Fibroblast of lung (primary cell): ENCODE results near the gene THPO. TPM values are rescaled to one million over a fixed set of nuclear protein-coding genes. Genes with fewer than 3 reads are reported as not detected.

Source experiments
- DNase-seq, 2 donors: peaks; one replicate each; pipeline versions ENCODE4 v3.0.0 to v3.0.0-alpha.2; 2010; ENCODE audit warnings: low read depth in 2 of 2
- H2AFZ ChIP-seq: 2 replicates; pipeline ENCODE4 v1.5.1; 2012; ENCODE audit warnings: low read length, control low read depth, inconsistent platforms
- H3K27ac ChIP-seq: 2 replicates; pipeline ENCODE4 v1.5.1; 2011; ENCODE audit warnings: low read length, control low read depth; ENCODE audit not compliant: insufficient read depth
- H3K27me3 ChIP-seq: 2 replicates; pipeline ENCODE4 v1.5.1; 2011; ENCODE audit warnings: mild to moderate bottlenecking, low read length; ENCODE audit not compliant: control insufficient read depth, insufficient read depth
- H3K36me3 ChIP-seq: 2 replicates; pipeline ENCODE4 v1.5.1; 2011; ENCODE audit warnings: low read length; ENCODE audit not compliant: control insufficient read depth, insufficient read depth
- H3K4me1 ChIP-seq: 2 replicates; pipeline ENCODE4 v1.5.1; 2011; ENCODE audit warnings: low read length; ENCODE audit not compliant: control insufficient read depth, insufficient read depth; ENCODE audit errors: extremely low read depth
- H3K4me2 ChIP-seq: 2 replicates; pipeline ENCODE4 v1.5.1; 2011; ENCODE audit warnings: low read length, control low read depth; ENCODE audit not compliant: insufficient read depth; ENCODE audit errors: extremely low read depth
- H3K4me3 ChIP-seq, 4 experiments: fragments of 200-600 bp in 1 of 4; sonication (generic) in 1 of 4; replicated peaks in 1 of 4; 2 replicates each; pipeline ENCODE4 v1.5.1; 2011 to 2016; ENCODE audit warnings: low read length in 4 of 4, low read depth in 3 of 4, mild to moderate bottlenecking in 3 of 4, control low read depth in 2 of 4, inconsistent platforms in 1 of 4, mixed read lengths in 1 of 4; ENCODE audit not compliant: insufficient read depth in 1 of 4; ENCODE audit errors: control extremely low read depth in 1 of 4
- H3K79me2 ChIP-seq: 2 replicates; pipeline ENCODE4 v1.5.1; 2012; ENCODE audit warnings: mild to moderate bottlenecking, low read length, inconsistent platforms; ENCODE audit not compliant: control insufficient read depth, insufficient read depth
- H3K9ac ChIP-seq: 2 replicates; pipeline ENCODE4 v1.5.1; 2011; ENCODE audit warnings: mild to moderate bottlenecking, low read length, control low read depth; ENCODE audit not compliant: insufficient read depth
- H3K9me3 ChIP-seq: 2 replicates; pipeline ENCODE4 v1.5.1; 2012; ENCODE audit warnings: low read depth, low read length; ENCODE audit not compliant: control insufficient read depth, insufficient read depth
- H4K20me1 ChIP-seq: 2 replicates; pipeline ENCODE4 v1.5.1; 2011; ENCODE audit warnings: low read length; ENCODE audit not compliant: control insufficient read depth, insufficient read depth; ENCODE audit errors: extremely low read depth
- EZH2 ChIP-seq: IDR thresholded peaks from 2 replicates; pipeline ENCODE4 v1.5.1; 2012; ENCODE audit warnings: low read length, control low read depth, mild to moderate bottlenecking; ENCODE audit errors: missing control alignments
- polyA plus RNA-seq, 2 donors: library from polyadenylated mRNA; depleted of rRNA in 1 of 2; stranded (reverse) in 1 of 2; unstranded in 1 of 2; fragments of >200 nt; gene quantifications; 2 replicates each; pipeline ENCODE4 v1.2.1, GENCODE V29; 2011 to 2012; ENCODE audit warnings: missing spikeins in 1 of 2
- total RNA-seq: library from RNA; depleted of rRNA; stranded (reverse); fragments of >200 nt; gene quantifications from 2 replicates; pipeline ENCODE4 v1.2.1, GENCODE V29; 2014
- TF ChIP-seq, protein P1 (sequence below), 2 donors: IDR thresholded peaks in 1 of 2; conservative IDR thresholded peaks in 1 of 2; 1 replicate in 1 of 2; 2 replicates in 1 of 2; pipeline ENCODE4 v1.5.1; 2011 to 2012; ENCODE audit warnings: low read length in 2 of 2, control low read depth in 1 of 2, inconsistent platforms in 1 of 2, low read depth in 1 of 2, mild to moderate bottlenecking in 1 of 2

THPO gene
- total and polyA plus RNA-seq, 2 donors (not counting 1 experiment from before 2014, with no cell fraction given), result 0.27 to 0.50 TPM

- no peak overlapping the region for H3K4me3 ChIP-seq
- H3K9me3 ChIP-seq, result no peaks in the 10 kb centered on the region
- no peak for DNase-seq
- H3K79me2 ChIP-seq, result no peaks in the 10 kb centered on the region
- H3K36me3 ChIP-seq, result no peaks in the 10 kb centered on the region
- no peaks in the 10 kb centered on the region for H4K20me1 ChIP-seq
- peaks cover 19% of the 10 kb centered on the region for H3K27me3 ChIP-seq
- H3K4me1 ChIP-seq, result no peaks in the 10 kb centered on the region
- H3K4me2 ChIP-seq, result no peak overlapping the region
- no peak overlapping the region for H3K27ac ChIP-seq
- no peak overlapping the region for H2AFZ ChIP-seq
- TF ChIP-seq, protein P1, sequence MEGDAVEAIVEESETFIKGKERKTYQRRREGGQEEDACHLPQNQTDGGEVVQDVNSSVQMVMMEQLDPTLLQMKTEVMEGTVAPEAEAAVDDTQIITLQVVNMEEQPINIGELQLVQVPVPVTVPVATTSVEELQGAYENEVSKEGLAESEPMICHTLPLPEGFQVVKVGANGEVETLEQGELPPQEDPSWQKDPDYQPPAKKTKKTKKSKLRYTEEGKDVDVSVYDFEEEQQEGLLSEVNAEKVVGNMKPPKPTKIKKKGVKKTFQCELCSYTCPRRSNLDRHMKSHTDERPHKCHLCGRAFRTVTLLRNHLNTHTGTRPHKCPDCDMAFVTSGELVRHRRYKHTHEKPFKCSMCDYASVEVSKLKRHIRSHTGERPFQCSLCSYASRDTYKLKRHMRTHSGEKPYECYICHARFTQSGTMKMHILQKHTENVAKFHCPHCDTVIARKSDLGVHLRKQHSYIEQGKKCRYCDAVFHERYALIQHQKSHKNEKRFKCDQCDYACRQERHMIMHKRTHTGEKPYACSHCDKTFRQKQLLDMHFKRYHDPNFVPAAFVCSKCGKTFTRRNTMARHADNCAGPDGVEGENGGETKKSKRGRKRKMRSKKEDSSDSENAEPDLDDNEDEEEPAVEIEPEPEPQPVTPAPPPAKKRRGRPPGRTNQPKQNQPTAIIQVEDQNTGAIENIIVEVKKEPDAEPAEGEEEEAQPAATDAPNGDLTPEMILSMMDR (conservative IDR thresholded peaks at IDR 0.05 in 1 of 2, IDR thresholded peaks at IDR 0.05 in 1 of 2; ENCODE audit: low read depth in 1 of 2, low read length in 2 of 2), result no peak
- no peak for TF ChIP-seq EZH2
- H3K9ac ChIP-seq, result no peak overlapping the region
These were observed 6.3 kb upstream of the THPO start for GRCh38 chr3:184384342-184384741.

GRCh38 chr3:184383033-184383740 lies 5.2 kb upstream of the THPO start:
- H3K36me3 ChIP-seq, result no peaks in the 10 kb centered on the region
- H3K27ac ChIP-seq, result no peak overlapping the region
- no peak overlapping the region for H2AFZ ChIP-seq
- H3K4me1 ChIP-seq, result no peaks in the 10 kb centered on the region
- no peaks in the 10 kb centered on the region for H3K79me2 ChIP-seq
- H3K27me3 ChIP-seq, result peaks cover 29% of the 10 kb centered on the region
- no peak overlapping the region for H3K4me3 ChIP-seq
- TF ChIP-seq EZH2, result no peak
- TF ChIP-seq, protein P1 (conservative IDR thresholded peaks at IDR 0.05 in 1 of 2, IDR thresholded peaks at IDR 0.05 in 1 of 2; ENCODE audit: low read depth in 1 of 2, low read length in 2 of 2), result no peak
- no peak overlapping the region for H3K9ac ChIP-seq
- H3K4me2 ChIP-seq, result no peak overlapping the region
- no peak for DNase-seq
- no peaks in the 10 kb centered on the region for H3K9me3 ChIP-seq
- no peaks in the 10 kb centered on the region for H4K20me1 ChIP-seq

GRCh38 chr3:184382326-184383032 lies 4.5 kb upstream of the THPO start:
- H3K79me2 ChIP-seq, result no peaks in the 10 kb centered on the region
- no peaks in the 10 kb centered on the region for H3K36me3 ChIP-seq
- peaks cover 34% of the 10 kb centered on the region for H3K27me3 ChIP-seq
- no peak overlapping the region for H3K4me3 ChIP-seq
- H2AFZ ChIP-seq, result no peak overlapping the region
- H3K27ac ChIP-seq, result no peak overlapping the region
- no peak for TF ChIP-seq EZH2
- no peak overlapping the region for H3K9ac ChIP-seq
- no peak for DNase-seq
- H3K4me1 ChIP-seq, result no peaks in the 10 kb centered on the region
- H3K4me2 ChIP-seq, result no peak overlapping the region
- H4K20me1 ChIP-seq, result no peaks in the 10 kb centered on the region
- no peaks in the 10 kb centered on the region for H3K9me3 ChIP-seq
